ENCODE data around the gene AQP7. TPM values are rescaled to one million over a fixed set of nuclear protein-coding genes. Genes with fewer than 3 reads are reported as not detected.

AQP7 gene
- total and polyA plus RNA-seq, 9 of the 15 experiments (the other 6 are each of a cell fraction or from before 2014, with no cell fraction given) = 0.04 to 0.53 (median 0.07) TPM; not detected in 4

DNA sequence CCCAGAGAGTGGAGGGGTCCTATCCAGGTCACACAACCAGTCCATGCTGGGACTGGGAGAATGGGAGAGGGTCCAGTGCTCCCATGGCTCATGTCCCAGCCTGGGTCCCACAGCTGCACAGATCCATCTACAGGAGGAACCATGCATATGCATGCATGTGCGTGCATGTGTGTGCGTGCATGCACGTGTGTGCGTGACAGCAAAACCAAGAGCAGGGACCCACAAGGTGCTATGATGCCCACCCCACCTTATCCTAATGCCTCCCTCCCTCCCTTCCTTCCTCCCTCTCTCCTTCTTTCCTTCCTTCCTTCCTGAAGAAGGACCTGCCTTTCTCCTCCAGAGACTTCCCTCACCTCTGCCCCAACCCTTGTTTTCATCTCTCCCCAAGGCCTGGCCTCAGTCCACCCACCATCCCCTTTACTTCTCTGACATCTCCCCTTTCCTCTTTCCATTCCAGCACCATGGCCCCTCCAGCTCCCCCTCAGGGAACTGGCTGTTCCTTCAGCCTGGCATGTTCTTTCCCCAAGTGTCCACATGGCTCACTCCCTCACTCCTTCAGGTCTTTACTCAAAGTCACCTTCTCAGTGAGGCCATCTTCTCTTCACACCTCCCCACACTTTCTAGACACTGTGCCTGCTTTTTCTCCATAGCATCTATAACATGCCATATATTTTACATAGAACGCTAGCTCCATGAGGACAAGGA, 21.8 kb downstream of the AQP7 start (continued):
- TF ChIP-seq, protein P1, sequence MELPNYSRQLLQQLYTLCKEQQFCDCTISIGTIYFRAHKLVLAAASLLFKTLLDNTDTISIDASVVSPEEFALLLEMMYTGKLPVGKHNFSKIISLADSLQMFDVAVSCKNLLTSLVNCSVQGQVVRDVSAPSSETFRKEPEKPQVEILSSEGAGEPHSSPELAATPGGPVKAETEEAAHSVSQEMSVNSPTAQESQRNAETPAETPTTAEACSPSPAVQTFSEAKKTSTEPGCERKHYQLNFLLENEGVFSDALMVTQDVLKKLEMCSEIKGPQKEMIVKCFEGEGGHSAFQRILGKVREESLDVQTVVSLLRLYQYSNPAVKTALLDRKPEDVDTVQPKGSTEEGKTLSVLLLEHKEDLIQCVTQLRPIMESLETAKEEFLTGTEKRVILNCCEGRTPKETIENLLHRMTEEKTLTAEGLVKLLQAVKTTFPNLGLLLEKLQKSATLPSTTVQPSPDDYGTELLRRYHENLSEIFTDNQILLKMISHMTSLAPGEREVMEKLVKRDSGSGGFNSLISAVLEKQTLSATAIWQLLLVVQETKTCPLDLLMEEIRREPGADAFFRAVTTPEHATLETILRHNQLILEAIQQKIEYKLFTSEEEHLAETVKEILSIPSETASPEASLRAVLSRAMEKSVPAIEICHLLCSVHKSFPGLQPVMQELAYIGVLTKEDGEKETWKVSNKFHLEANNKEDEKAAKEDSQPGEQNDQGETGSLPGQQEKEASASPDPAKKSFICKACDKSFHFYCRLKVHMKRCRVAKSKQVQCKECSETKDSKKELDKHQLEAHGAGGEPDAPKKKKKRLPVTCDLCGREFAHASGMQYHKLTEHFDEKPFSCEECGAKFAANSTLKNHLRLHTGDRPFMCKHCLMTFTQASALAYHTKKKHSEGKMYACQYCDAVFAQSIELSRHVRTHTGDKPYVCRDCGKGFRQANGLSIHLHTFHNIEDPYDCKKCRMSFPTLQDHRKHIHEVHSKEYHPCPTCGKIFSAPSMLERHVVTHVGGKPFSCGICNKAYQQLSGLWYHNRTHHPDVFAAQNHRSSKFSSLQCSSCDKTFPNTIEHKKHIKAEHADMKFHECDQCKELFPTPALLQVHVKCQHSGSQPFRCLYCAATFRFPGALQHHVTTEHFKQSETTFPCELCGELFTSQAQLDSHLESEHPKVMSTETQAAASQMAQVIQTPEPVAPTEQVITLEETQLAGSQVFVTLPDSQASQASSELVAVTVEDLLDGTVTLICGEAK (IDR thresholded peaks at IDR 0.05) = no peak
- TF ChIP-seq, protein P1 (CRISPR knock-in tag; IDR thresholded peaks at IDR 0.05) = no peak
- TF ChIP-seq ZNF75A (CRISPR knock-in tag; IDR thresholded peaks at IDR 0.05) (no peak), ZBTB17 (CRISPR knock-in tag; IDR thresholded peaks at IDR 0.05) (no peak)
- TF ChIP-seq, protein P2, sequence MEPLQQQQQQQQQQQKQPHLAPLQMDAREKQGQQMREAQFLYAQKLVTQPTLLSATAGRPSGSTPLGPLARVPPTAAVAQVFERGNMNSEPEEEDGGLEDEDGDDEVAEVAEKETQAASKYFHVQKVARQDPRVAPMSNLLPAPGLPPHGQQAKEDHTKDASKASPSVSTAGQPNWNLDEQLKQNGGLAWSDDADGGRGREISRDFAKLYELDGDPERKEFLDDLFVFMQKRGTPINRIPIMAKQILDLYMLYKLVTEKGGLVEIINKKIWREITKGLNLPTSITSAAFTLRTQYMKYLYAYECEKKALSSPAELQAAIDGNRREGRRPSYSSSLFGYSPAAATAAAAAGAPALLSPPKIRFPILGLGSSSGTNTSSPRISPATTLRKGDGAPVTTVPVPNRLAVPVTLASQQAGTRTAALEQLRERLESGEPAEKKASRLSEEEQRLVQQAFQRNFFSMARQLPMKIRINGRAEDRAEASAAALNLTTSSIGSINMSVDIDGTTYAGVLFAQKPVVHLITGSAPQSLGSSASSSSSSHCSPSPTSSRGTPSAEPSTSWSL (CRISPR knock-in tag; IDR thresholded peaks at IDR 0.05; ENCODE audit: borderline replicate concordance) = no peak
